ENCODE results near the gene ADAMTSL4. TPM values are rescaled to one million over a fixed set of nuclear protein-coding genes. Genes with fewer than 3 reads are reported as not detected.
"Not testable (repeated sequence)": the region's sequence is repeated elsewhere in the genome, so short reads cannot be mapped to it uniquely, and the experiment has no call there.

ADAMTSL4 gene
- total and polyA plus RNA-seq, 2 of the 8 experiments (the other 6 are each of a cell fraction or from before 2014, with no cell fraction given): 4.2 to 5.4 TPM

DNA sequence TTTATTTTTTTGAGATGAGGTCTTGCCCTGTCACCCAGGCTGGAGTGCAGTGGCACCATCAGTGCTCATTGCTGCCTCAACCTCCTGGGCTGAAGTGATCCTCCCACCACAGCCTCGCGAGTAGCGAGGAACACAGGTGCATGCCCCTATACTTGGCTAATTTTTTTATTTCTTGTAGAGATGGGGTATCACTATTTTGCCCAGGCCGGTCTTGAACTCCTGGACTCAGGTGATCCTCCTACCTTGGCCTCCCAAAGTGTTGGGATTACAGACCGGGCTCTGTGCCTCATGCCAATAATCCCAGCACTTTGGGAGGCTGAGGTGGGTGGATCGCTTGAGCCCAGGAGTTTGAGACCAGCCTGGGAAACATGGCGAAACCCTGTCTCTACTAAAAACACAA lies 32.2 kb downstream of the ADAMTSL4 start:
- not testable (repeated sequence) for H4K91ac ChIP-seq (replicated peaks; ENCODE audit: insufficient read length, low read length); H3K23ac ChIP-seq (ENCODE audit: insufficient read length); H3K18ac ChIP-seq (ENCODE audit: extremely low read depth, low read length); H2BK15ac ChIP-seq (ENCODE audit: low read length); H3K4ac ChIP-seq (replicated peaks; ENCODE audit: insufficient read length, low read depth, low read length); H3K4me3 ChIP-seq (ENCODE audit: extremely low read depth in 1 of 4, insufficient read depth in 2 of 4, low read depth in 3 of 4, low read length in 4 of 4); H2AFZ ChIP-seq (ENCODE audit: low read length); H3K27me3 ChIP-seq (replicated peaks in 1 of 4; ENCODE audit: control insufficient read depth in 3 of 4, extremely low read depth in 1 of 4, insufficient read depth in 3 of 4, low read length in 3 of 4); H3K9me3 ChIP-seq (ENCODE audit: insufficient read depth in 2 of 2, low read depth in 1 of 2, low read length in 1 of 2); H3K4me2 ChIP-seq (ENCODE audit: insufficient read depth in 1 of 2, low read depth in 2 of 2, low read length in 2 of 2); H2BK120ac ChIP-seq (replicated peaks; ENCODE audit: low read depth, low read length); H2BK12ac ChIP-seq (ENCODE audit: low read depth, low read length); H3K14ac ChIP-seq (ENCODE audit: insufficient read length); H4K8ac ChIP-seq (ENCODE audit: extremely low read depth, insufficient read depth, low read length); H3K79me1 ChIP-seq (ENCODE audit: low read depth, low read length); H3K56ac ChIP-seq (replicated peaks; ENCODE audit: insufficient read length, low read depth, low read length); H2BK5ac ChIP-seq (ENCODE audit: low read depth, low read length); H2BK20ac ChIP-seq (ENCODE audit: low read length); H3K27ac ChIP-seq (ENCODE audit: low read depth, low read length); H4K5ac ChIP-seq (ENCODE audit: insufficient read length, low read depth, low read length); DNase-seq (ENCODE audit: low read depth in 1 of 2, low spot score in 2 of 2); H3K9ac ChIP-seq (replicated peaks in 1 of 4; ENCODE audit: extremely low read depth in 1 of 4, low read depth in 3 of 4, low read length in 3 of 4); FAIRE-seq; H3K23me2 ChIP-seq (ENCODE audit: low read depth, low read length); H2AK5ac ChIP-seq (ENCODE audit: low read depth, low read length)
- POLR2A ChIA-PET (ENCODE audit: partially characterized antibody): interaction anchor here (1.3 to 43.7 kb wide), 3 partner anchors 8 to 32 kb away, joined by 4 to 1380 read pairs (median 1013); partner anchors contain the start of genes ADAMTSL4 and ENSA
- H3K79me2 ChIP-seq (ENCODE audit: control insufficient read depth in 1 of 2, insufficient read depth in 2 of 2, low read length in 2 of 2): peaks cover 23 to 28% of the 10 kb centered on the region in 2 experiments
- H3K36me3 ChIP-seq (ENCODE audit: control insufficient read depth in 2 of 4, insufficient read depth in 4 of 4, low read length in 3 of 4): peaks cover 7 to 24% (median 13%) of the 10 kb centered on the region in 4 experiments
- CTCF ChIA-PET (ENCODE audit: partially characterized antibody): interaction anchor here (1.9 to 2.0 kb wide), 2 partner anchors 21 to 40 kb away, joined by 6 to 8 read pairs; no protein-coding TSS in a partner anchor
- H3K4me1 ChIP-seq (replicated peaks in 1 of 4; ENCODE audit: control insufficient read depth in 3 of 4, insufficient read depth in 4 of 4, low read length in 3 of 4): peaks cover 0 to 11% (median 3%) of the 10 kb centered on the region in 4 experiments; a peak in 4 of 7 replicates
- 97% methylated on average over 7 of the region's 7 CpGs; no CpG with 5 or more reads in 1 of the 2 experiments for WGBS, 2 experiments (ENCODE audit: extremely low coverage in 1 of 2, insufficient coverage in 1 of 2, insufficient read length in 1 of 2, insufficient replicate concordance in 2 of 2, low coverage in 1 of 2, low lambda C conversion rate in 2 of 2, missing lambda C conversion rate in 1 of 2)
- peaks cover 15 to 20% of the 10 kb centered on the region in 2 experiments for H4K20me1 ChIP-seq (replicated peaks in 1 of 2; ENCODE audit: control insufficient read depth in 1 of 2, insufficient read depth in 2 of 2, low read length in 2 of 2)

- 95% methylated on average over 14 of the region's 14 CpGs; no CpG with 5 or more reads in 1 of the 2 experiments for WGBS, 2 experiments (ENCODE audit: extremely low coverage in 1 of 2, insufficient coverage in 1 of 2, insufficient read length in 1 of 2, insufficient replicate concordance in 2 of 2, low coverage in 1 of 2, low lambda C conversion rate in 2 of 2, missing lambda C conversion rate in 1 of 2)
Measured at GRCh38 chr1:150581962-150582361, 32.8 kb downstream of the ADAMTSL4 start.

More at GRCh38 chr1:150581962-150582361, 32.8 kb downstream of the ADAMTSL4 start:
- not testable (repeated sequence) for H2AK5ac ChIP-seq (ENCODE audit: low read depth, low read length); H3K23me2 ChIP-seq (ENCODE audit: low read depth, low read length); H3K18ac ChIP-seq (ENCODE audit: extremely low read depth, low read length); H3K27ac ChIP-seq (ENCODE audit: low read depth, low read length); H3K56ac ChIP-seq (replicated peaks; ENCODE audit: insufficient read length, low read depth, low read length); H3K23ac ChIP-seq (ENCODE audit: insufficient read length); H3K27me3 ChIP-seq (replicated peaks in 1 of 4; ENCODE audit: control insufficient read depth in 3 of 4, extremely low read depth in 1 of 4, insufficient read depth in 3 of 4, low read length in 3 of 4); H4K91ac ChIP-seq (replicated peaks; ENCODE audit: insufficient read length, low read length); H3K4me2 ChIP-seq (ENCODE audit: insufficient read depth in 1 of 2, low read depth in 2 of 2, low read length in 2 of 2); H2BK12ac ChIP-seq (ENCODE audit: low read depth, low read length); H2AFZ ChIP-seq (ENCODE audit: low read length); H4K8ac ChIP-seq (ENCODE audit: extremely low read depth, insufficient read depth, low read length); H3K79me1 ChIP-seq (ENCODE audit: low read depth, low read length); H2BK15ac ChIP-seq (ENCODE audit: low read length); H2BK5ac ChIP-seq (ENCODE audit: low read depth, low read length); H3K4me1 ChIP-seq (replicated peaks in 1 of 4; ENCODE audit: control insufficient read depth in 3 of 4, insufficient read depth in 4 of 4, low read length in 3 of 4); H3K4me3 ChIP-seq (ENCODE audit: extremely low read depth in 1 of 4, insufficient read depth in 2 of 4, low read depth in 3 of 4, low read length in 4 of 4); H3K14ac ChIP-seq (ENCODE audit: insufficient read length); H2BK120ac ChIP-seq (replicated peaks; ENCODE audit: low read depth, low read length); H3K4ac ChIP-seq (replicated peaks; ENCODE audit: insufficient read length, low read depth, low read length); H3K9ac ChIP-seq (replicated peaks in 1 of 4; ENCODE audit: extremely low read depth in 1 of 4, low read depth in 3 of 4, low read length in 3 of 4); H2BK20ac ChIP-seq (ENCODE audit: low read length); H3K9me3 ChIP-seq (ENCODE audit: insufficient read depth in 2 of 2, low read depth in 1 of 2, low read length in 1 of 2); H4K5ac ChIP-seq (ENCODE audit: insufficient read length, low read depth, low read length); DNase-seq (ENCODE audit: low read depth in 1 of 2, low spot score in 2 of 2); FAIRE-seq
- Histone ChIP-seq H4K20me1 (replicated peaks in 1 of 2; ENCODE audit: control insufficient read depth in 1 of 2, insufficient read depth in 2 of 2, low read length in 2 of 2) (peaks cover 12 to 16% of the 10 kb centered on the region in 2 experiments), H3K36me3 (ENCODE audit: control insufficient read depth in 2 of 4, insufficient read depth in 4 of 4, low read length in 3 of 4) (peaks cover 6 to 18% (median 8%) of the 10 kb centered on the region in 4 experiments), H3K79me2 (ENCODE audit: control insufficient read depth in 1 of 2, insufficient read depth in 2 of 2, low read length in 2 of 2) (peaks cover 18 to 23% of the 10 kb centered on the region in 2 experiments)
- ChIA-PET POLR2A (ENCODE audit: partially characterized antibody) (interaction anchor here (1.3 to 43.7 kb wide), 3 partner anchors 9 to 31 kb away, joined by 4 to 1380 read pairs (median 1013); partner anchors contain the start of genes ADAMTSL4 and ENSA), CTCF (ENCODE audit: partially characterized antibody) (interaction anchor here (1.0 to 2.0 kb wide), 3 partner anchors 21 to 139 kb away, joined by 3 to 8 read pairs (median 6); partner anchors contain the start of gene HORMAD1)
